Thoracic aorta (tissue), 2 donors: Measurements from ENCODE around the gene PAFAH2. TPM values are rescaled to one million over a fixed set of nuclear protein-coding genes. Genes with fewer than 3 reads are reported as not detected.

Experiments used
- ATAC-seq: fragments of 150-250 bp; one replicate; pipeline ENCODE4 v1.8.0; 2017; ENCODE audit warnings: low read depth; ENCODE audit not compliant: insufficient number of reproducible peaks, low FRiP score
- DNase-seq: peaks from one replicate; pipeline ENCODE4 v3.0.0-alpha.2; 2020; ENCODE audit warnings: low spot score
- H3K27ac ChIP-seq, 2 donors: fragments of 200-600 bp; sonication (generic); 1 replicate in 1 of 2; 2 replicates in 1 of 2; pipeline ENCODE4 v1.5.1; 2016; ENCODE audit warnings: mild to moderate bottlenecking in 2 of 2, moderate library complexity in 2 of 2
- H3K27me3 ChIP-seq: fragments of 200-600 bp; sonication (generic); replicated peaks from 2 replicates; pipeline ENCODE4 v1.6.0; 2016; ENCODE audit warnings: mild to moderate bottlenecking; ENCODE audit not compliant: insufficient read depth
- H3K36me3 ChIP-seq: fragments of 200-600 bp; sonication (generic); one replicate; pipeline ENCODE4 v1.5.1; 2016
- H3K4me1 ChIP-seq, 2 donors: fragments of 200-600 bp; sonication (generic); 1 replicate in 1 of 2; 2 replicates in 1 of 2; pipeline versions ENCODE4 v1.5.1 to v1.6.0; 2016; ENCODE audit warnings: low read depth in 2 of 2, mild to moderate bottlenecking in 1 of 2; ENCODE audit not compliant: control insufficient read depth in 1 of 2
- H3K4me3 ChIP-seq: fragments of 200-600 bp; sonication (generic); 2 replicates; pipeline ENCODE4 v1.5.1; 2016; ENCODE audit warnings: mild to moderate bottlenecking
- H3K9me3 ChIP-seq: fragments of 200-600 bp; sonication (generic); 2 replicates; pipeline ENCODE4 v1.5.1; 2016
- CTCF ChIP-seq: fragments of 200-600 bp; sonication (generic); IDR thresholded peaks from one replicate; pipeline ENCODE4 v1.5.1; 2019; ENCODE audit warnings: antibody characterized with exemption
- total RNA-seq, 2 donors: library from RNA; depleted of rRNA; stranded (reverse); fragments of >200 nt; gene quantifications; one replicate each; pipeline versions ENCODE4 v1.1.0 to v1.2.3, GENCODE V29; 2016

Gene PAFAH2
- total RNA-seq, 2 donors from 2014 or later: 3.6 to 6.9 TPM

GRCh38 chr1:26031196-26031595, 33.3 kb upstream of the PAFAH2 start:
- H3K9me3 ChIP-seq: no peaks in the 10 kb centered on the region
- ATAC-seq: no peak

DNA sequence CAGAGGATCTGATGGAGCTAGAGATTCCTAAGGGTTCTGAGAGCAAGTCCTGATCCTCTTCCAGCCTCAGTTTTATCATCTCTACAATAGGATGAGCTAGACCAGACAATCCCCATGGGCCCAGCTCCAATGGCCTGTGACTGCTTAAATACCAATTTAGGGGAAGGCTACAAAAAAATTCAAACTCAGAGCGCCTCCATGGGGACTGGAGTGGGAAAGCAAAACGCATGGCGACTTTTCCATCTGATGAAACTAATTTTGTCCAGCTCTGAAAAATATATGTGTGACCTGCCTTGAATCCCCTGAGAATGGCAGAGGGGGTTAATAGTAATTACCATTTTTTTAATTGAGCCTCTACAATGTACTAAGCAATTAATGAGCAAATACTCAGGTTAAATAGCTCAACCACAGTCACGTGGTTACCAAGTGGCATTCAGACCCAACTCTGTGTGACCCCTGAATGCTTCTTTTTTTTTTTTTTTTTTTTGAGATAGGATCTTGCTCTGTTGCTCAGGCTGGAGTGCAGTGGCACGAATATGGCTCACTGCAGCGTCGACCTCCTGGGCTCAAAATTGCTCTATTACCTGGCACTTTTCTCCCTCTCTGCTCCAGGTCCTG, 32.1 kb upstream of the PAFAH2 start:
- ATAC-seq (no peak), DNase-seq (no peak)
- no peaks in the 10 kb centered on the region for H3K9me3 ChIP-seq
- no peak overlapping the region for H3K27ac ChIP-seq
- H3K4me1 ChIP-seq: peaks cover 3% of the 10 kb centered on the region in 2 donors
- H3K36me3 ChIP-seq: no peaks in the 10 kb centered on the region
- H3K27me3 ChIP-seq: no peaks in the 10 kb centered on the region
- no peak for TF ChIP-seq CTCF
- H3K4me3 ChIP-seq: no peak overlapping the region

More at GRCh38 chr1:26031196-26031595, 33.3 kb upstream of the PAFAH2 start:
- Histone ChIP-seq H3K4me1 (peaks cover 6 to 9% of the 10 kb centered on the region in 2 donors), H3K4me3 (no peak overlapping the region), H3K36me3 (no peaks in the 10 kb centered on the region), H3K27me3 (no peaks in the 10 kb centered on the region), H3K27ac (no peak overlapping the region)
- no peak for TF ChIP-seq CTCF
- DNase-seq: no peak

DNA sequence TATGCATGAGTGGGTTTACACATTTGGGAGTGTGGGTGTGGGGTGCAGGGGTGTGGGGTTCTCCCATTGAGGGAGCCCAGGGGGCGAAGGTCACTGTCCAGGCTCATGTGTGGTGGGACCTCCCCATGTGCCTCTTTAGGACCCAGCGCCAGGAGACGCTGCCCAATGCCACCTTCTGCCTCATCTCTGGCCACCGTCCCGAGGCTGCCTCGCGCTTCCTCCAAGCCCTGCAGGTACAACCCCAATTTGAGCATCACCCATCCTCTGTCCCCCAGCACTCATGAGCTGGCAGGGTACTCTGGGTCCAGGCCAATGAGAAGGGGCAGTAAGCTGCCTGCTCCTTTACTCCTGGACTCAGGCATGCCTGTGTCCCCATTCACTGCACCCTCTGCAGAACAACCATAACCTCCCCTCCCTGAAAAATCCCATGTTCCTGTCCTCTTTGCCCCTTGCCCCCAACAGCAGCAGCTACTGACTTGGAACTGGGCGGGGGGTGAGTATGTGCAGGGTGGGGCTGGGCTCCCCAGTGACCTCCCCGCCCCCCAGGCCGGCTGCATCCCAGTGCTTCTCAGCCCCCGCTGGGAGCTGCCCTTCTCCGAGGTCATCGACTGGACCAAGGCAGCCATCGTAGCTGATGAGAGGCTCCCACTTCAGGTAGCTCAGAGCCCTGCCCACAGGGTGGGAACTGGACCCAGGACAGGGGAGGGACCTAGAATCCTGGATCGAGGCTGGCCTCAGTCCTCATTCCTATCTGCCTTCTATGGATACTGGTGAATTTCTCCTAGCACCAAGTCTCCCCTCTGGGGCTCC, 31.4 kb upstream of the PAFAH2 start:
- DNase-seq (no peak), ATAC-seq (no peak)
- no peaks in the 10 kb centered on the region for H3K9me3 ChIP-seq
- H3K36me3 ChIP-seq: no peaks in the 10 kb centered on the region
- no peak overlapping the region for H3K27ac ChIP-seq
- H3K4me1 ChIP-seq: no peaks in the 10 kb centered on the region
- no peak overlapping the region for H3K4me3 ChIP-seq
- H3K27me3 ChIP-seq: no peaks in the 10 kb centered on the region
- no peak for TF ChIP-seq CTCF

- no peak for TF ChIP-seq CTCF
- Histone ChIP-seq H3K27me3 (no peaks in the 10 kb centered on the region), H3K9me3 (no peaks in the 10 kb centered on the region), H3K4me3 (no peak overlapping the region), H3K27ac (no peak overlapping the region), H3K4me1 (no peaks in the 10 kb centered on the region), H3K36me3 (no peaks in the 10 kb centered on the region)
- DNase-seq: no peak
- ATAC-seq: no peak
Measured at GRCh38 chr1:26028490-26028980, 30.7 kb upstream of the PAFAH2 start.

DNA sequence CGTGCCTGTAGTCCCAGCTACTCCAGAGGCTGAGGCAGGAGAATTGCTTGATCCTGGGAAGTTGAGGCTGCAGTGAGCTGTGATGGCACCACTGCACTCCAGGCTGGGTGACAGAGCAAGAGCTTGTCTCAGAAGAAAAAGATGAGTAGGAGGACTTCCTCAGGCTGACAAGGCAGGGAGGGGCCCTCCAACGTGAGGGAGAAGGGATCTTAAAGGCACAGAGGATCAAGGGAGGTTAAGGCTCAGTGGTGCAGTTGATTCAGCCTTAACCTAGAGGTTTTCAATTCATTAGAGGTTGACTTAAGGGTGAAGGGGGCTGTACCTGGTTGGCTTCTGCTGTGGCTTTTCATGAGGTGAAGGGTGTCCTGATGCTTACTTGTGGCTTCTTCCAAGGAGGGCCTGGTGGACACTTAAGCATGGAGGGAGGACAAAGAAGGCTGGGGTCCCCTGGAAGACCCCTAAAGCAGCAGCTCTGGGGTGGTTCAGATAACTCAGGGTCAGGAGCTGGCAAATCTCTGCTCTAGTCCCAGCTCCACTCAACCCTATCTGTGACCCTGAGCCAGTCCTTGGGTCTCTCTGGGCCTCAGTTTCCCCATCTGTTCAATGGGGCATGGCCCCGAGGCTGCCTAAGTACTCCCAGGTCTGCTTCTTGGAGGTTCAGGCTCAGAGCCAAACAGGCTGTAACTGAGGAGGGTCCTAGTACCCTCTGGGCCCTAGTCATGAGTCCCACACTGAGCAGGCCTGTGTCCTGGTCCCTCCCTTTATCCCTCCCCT, 30.0 kb upstream of the PAFAH2 start:
- DNase-seq: no peak
- TF ChIP-seq CTCF: no peak
- H3K36me3 ChIP-seq: no peaks in the 10 kb centered on the region
- H3K27ac ChIP-seq: no peak overlapping the region
- no peaks in the 10 kb centered on the region for H3K4me1 ChIP-seq
- H3K4me3 ChIP-seq: no peak overlapping the region
- H3K9me3 ChIP-seq: no peaks in the 10 kb centered on the region
- no peaks in the 10 kb centered on the region for H3K27me3 ChIP-seq
- no peak for ATAC-seq
